Effector memory CD4-positive, alpha-beta T cell (primary cell): ENCODE data around the gene KLHL29.

Experiments
- DNase-seq, 3 donors: peaks; one replicate each; pipeline ENCODE4 v3.0.0-alpha.2; 2020
- H3K27ac ChIP-seq: 2 replicates; pipeline ENCODE4 v1.7.0; 2013; ENCODE audit warnings: mild to moderate bottlenecking, low read length, moderate library complexity; ENCODE audit not compliant: insufficient read depth, poor library complexity, severe bottlenecking
- H3K27me3 ChIP-seq: replicated peaks from 2 replicates; pipeline ENCODE4 v1.7.0; 2013; ENCODE audit warnings: mild to moderate bottlenecking, low read length; ENCODE audit not compliant: insufficient read depth, control insufficient read depth, poor library complexity, severe bottlenecking
- H3K36me3 ChIP-seq: 2 replicates; pipeline ENCODE4 v1.7.0; 2013; ENCODE audit warnings: mild to moderate bottlenecking, low read length, moderate library complexity; ENCODE audit not compliant: control insufficient read depth, insufficient read depth
- H3K4me1 ChIP-seq: 2 replicates; pipeline ENCODE4 v1.7.0; 2013; ENCODE audit warnings: low read length, mild to moderate bottlenecking; ENCODE audit not compliant: control insufficient read depth, insufficient read depth, poor library complexity, severe bottlenecking
- H3K4me3 ChIP-seq: 2 replicates; pipeline ENCODE4 v1.7.0; 2013; ENCODE audit warnings: low read length, low read depth, mild to moderate bottlenecking; ENCODE audit not compliant: insufficient read depth, poor library complexity, severe bottlenecking
- H3K9me3 ChIP-seq: 2 replicates; pipeline ENCODE4 v1.7.0; 2013; ENCODE audit warnings: mild to moderate bottlenecking, low read length, moderate library complexity; ENCODE audit not compliant: control insufficient read depth

Gene KLHL29

GRCh38 chr2:23700627-23701026, 315.6 kb downstream of the KLHL29 start:
- DNase-seq = no peak
- H3K4me3 ChIP-seq = no peak overlapping the region
- no peaks in the 10 kb centered on the region for H3K4me1 ChIP-seq
- no peaks in the 10 kb centered on the region for H3K9me3 ChIP-seq
- H3K27me3 ChIP-seq = no peaks in the 10 kb centered on the region
- H3K27ac ChIP-seq = no peak overlapping the region
- peaks cover 3% of the 10 kb centered on the region for H3K36me3 ChIP-seq

- H3K27ac ChIP-seq = no peak overlapping the region
Measured at GRCh38 chr2:23703037-23703582, 318.1 kb downstream of the KLHL29 start.

GRCh38 chr2:23703583-23704385, 318.8 kb downstream of the KLHL29 start:
- no peaks in the 10 kb centered on the region for H3K4me1 ChIP-seq
- DNase-seq = no peak
- H3K36me3 ChIP-seq = no peaks in the 10 kb centered on the region
- H3K27ac ChIP-seq = no peak overlapping the region
- H3K4me3 ChIP-seq = no peak overlapping the region
- H3K9me3 ChIP-seq = no peaks in the 10 kb centered on the region
- H3K27me3 ChIP-seq = no peaks in the 10 kb centered on the region

More at GRCh38 chr2:23703037-23703582, 318.1 kb downstream of the KLHL29 start:
- no peak overlapping the region for H3K4me3 ChIP-seq
- H3K27me3 ChIP-seq = no peaks in the 10 kb centered on the region
- no peaks in the 10 kb centered on the region for H3K4me1 ChIP-seq
- H3K36me3 ChIP-seq = no peaks in the 10 kb centered on the region
- DNase-seq = no peak
- no peaks in the 10 kb centered on the region for H3K9me3 ChIP-seq

- no peak overlapping the region for H3K27ac ChIP-seq
- H3K4me3 ChIP-seq = no peak overlapping the region
- H3K4me1 ChIP-seq = no peaks in the 10 kb centered on the region
- no peak for DNase-seq
- no peaks in the 10 kb centered on the region for H3K9me3 ChIP-seq
- no peaks in the 10 kb centered on the region for H3K36me3 ChIP-seq
- H3K27me3 ChIP-seq = no peaks in the 10 kb centered on the region
Measured at GRCh38 chr2:23705771-23706612, 321.0 kb downstream of the KLHL29 start.

- Histone ChIP-seq H3K36me3 (no peaks in the 10 kb centered on the region), H3K9me3 (no peaks in the 10 kb centered on the region), H3K27ac (no peak overlapping the region), H3K27me3 (no peaks in the 10 kb centered on the region), H3K4me1 (no peaks in the 10 kb centered on the region), H3K4me3 (no peak overlapping the region)
- DNase-seq = no peak
Measured at GRCh38 chr2:23706613-23707078, 321.7 kb downstream of the KLHL29 start.

- no peak for DNase-seq
- Histone ChIP-seq H3K27ac (no peak overlapping the region), H3K4me3 (no peak overlapping the region), H3K4me1 (no peaks in the 10 kb centered on the region), H3K9me3 (no peaks in the 10 kb centered on the region), H3K27me3 (no peaks in the 10 kb centered on the region), H3K36me3 (no peaks in the 10 kb centered on the region)
Measured at GRCh38 chr2:23707096-23707495, 322.1 kb downstream of the KLHL29 start.

GRCh38 chr2:23708771-23709170, 323.8 kb downstream of the KLHL29 start:
- H3K4me3 ChIP-seq = no peak overlapping the region
- no peaks in the 10 kb centered on the region for H3K36me3 ChIP-seq
- no peak for DNase-seq
- H3K27ac ChIP-seq = no peak overlapping the region
- no peaks in the 10 kb centered on the region for H3K9me3 ChIP-seq
- no peaks in the 10 kb centered on the region for H3K4me1 ChIP-seq
- no peaks in the 10 kb centered on the region for H3K27me3 ChIP-seq

- no peaks in the 10 kb centered on the region for H3K36me3 ChIP-seq
- H3K4me3 ChIP-seq = no peak overlapping the region
- no peaks in the 10 kb centered on the region for H3K9me3 ChIP-seq
- no peak for DNase-seq
- no peaks in the 10 kb centered on the region for H3K4me1 ChIP-seq
- H3K27me3 ChIP-seq = no peaks in the 10 kb centered on the region
- no peak overlapping the region for H3K27ac ChIP-seq
Measured at GRCh38 chr2:23709311-23709710, 324.3 kb downstream of the KLHL29 start.

GRCh38 chr2:23711979-23712755, 327.2 kb downstream of the KLHL29 start:
- DNase-seq = no peak
- no peaks in the 10 kb centered on the region for H3K4me1 ChIP-seq
- no peaks in the 10 kb centered on the region for H3K9me3 ChIP-seq
- H3K36me3 ChIP-seq = peaks cover 4% of the 10 kb centered on the region
- no peak overlapping the region for H3K4me3 ChIP-seq
- no peak overlapping the region for H3K27ac ChIP-seq
- H3K27me3 ChIP-seq = no peaks in the 10 kb centered on the region
